ENCODE data around the gene ZMIZ1.

Gene ZMIZ1

GRCh38 chr10:79313911-79314439, 245.2 kb downstream of the ZMIZ1 start:
- H3K4me3 ChIP-seq (ENCODE audit: low read depth, low read length) = no peak overlapping the region

- H3K4me3 ChIP-seq (ENCODE audit: low read depth, low read length) = no peak overlapping the region
These were observed 246.2 kb downstream of the ZMIZ1 start for GRCh38 chr10:79314761-79315601.

DNA sequence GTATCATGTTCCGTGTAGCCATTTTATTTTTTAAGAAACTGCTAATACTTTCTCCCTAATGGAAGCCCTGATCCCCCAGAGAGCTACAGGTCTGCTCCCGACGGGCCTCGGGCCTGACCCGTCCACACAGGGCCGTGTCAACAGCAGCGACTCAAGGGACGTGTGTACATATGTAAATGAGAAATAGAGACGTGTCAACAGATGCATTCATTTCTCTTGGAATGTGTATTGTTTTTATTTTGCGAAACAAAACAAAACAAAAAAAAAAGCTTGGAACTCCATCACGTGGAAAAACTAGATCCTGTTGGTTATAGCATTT, 246.8 kb downstream of the ZMIZ1 start:
- H3K4me3 ChIP-seq (ENCODE audit: low read depth, low read length) = no peak overlapping the region

GRCh38 chr10:79316671-79317431, 248.1 kb downstream of the ZMIZ1 start:
- H3K4me3 ChIP-seq (ENCODE audit: low read depth, low read length) = no peak overlapping the region

GRCh38 chr10:79318369-79318768, 249.6 kb downstream of the ZMIZ1 start:
- H3K4me3 ChIP-seq (ENCODE audit: low read depth, low read length) = no peak overlapping the region

DNA sequence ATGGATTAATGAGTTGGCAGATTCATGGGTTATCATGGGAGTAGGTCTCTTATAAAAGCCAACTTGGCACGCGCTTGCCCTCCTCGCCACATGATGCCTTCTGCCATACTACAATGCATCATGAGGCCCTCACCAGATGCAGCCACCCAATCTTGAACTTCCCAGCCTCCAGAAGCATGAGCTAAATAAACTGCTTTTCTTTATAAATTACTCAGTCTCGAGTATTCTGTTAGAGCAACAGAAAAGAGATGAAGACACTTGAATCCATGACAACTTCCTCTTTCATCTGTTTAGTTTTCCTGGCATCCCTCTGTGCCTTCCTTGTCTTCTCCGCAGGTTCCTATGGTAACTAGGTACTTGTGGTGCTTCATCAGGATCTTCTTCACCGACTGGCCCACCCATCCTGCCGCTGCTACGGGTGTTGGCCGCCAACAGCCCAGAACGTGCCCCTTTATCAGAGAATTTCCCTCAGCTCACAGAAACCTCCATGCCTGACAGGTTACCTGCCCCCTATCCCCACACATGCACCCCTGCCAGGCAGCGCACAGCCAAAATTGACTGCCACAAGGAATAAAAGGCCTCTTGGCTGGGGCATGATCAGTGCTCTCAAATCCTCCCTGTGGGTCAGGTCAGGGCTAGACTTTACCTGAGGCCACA, 250.5 kb downstream of the ZMIZ1 start:
- H3K4me3 ChIP-seq (ENCODE audit: low read depth, low read length) = no peak overlapping the region

GRCh38 chr10:79320316-79320715, 251.6 kb downstream of the ZMIZ1 start:
- H3K4me3 ChIP-seq (ENCODE audit: low read depth, low read length) = no peak overlapping the region

- H3K4me3 ChIP-seq (ENCODE audit: low read depth, low read length) = no peak overlapping the region
These were observed 252.2 kb downstream of the ZMIZ1 start for GRCh38 chr10:79320820-79321493.

- no peak overlapping the region for H3K4me3 ChIP-seq (ENCODE audit: low read depth, low read length)
These were observed 252.7 kb downstream of the ZMIZ1 start for GRCh38 chr10:79321494-79321882.

GRCh38 chr10:79321951-79322350, 253.2 kb downstream of the ZMIZ1 start:
- no peak overlapping the region for H3K4me3 ChIP-seq (ENCODE audit: low read depth, low read length)

DNA sequence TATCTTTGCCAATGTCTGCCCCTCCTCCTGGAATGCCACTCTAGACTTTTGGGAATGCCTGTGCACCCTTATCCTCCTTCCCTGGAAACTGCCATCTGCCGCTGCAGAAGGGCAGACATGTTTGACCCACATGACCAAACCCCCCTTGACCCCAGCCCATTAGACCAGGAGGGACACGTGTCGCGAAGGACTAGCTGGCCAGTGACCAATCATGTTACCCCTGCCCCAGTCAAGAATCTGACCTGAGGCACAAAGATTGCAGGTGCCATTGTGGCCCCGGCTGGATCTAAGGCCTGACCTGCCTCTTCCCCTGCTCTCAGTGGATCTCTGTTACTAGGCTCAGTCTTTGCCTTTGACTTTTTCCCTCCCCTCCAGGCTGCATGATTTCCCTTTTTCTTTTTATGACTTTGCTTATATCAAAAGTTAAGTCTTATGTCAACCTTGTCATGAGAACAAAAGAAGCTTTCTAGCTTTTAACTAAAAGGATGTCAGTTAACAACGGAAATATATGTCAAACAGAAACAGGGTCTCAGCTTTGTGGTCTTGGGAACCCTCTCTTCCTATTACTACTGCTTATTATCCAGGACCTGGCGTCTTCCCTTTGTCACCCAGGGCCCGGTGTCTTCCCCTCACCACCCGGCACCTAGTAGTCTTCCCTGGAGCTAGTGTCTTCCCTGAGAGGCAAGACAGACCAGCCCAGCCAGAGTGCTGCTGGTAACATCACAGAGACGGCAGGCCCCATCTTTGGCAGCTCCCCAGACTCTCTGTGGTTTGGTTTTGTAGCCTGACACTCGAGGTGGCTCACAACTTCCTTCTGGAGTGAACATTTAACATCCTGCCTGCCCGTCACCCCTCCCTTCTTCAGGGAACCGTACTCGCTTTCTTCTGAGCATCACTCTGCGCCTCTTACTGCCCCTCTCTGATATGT, 254.1 kb downstream of the ZMIZ1 start:
- H3K4me3 ChIP-seq (ENCODE audit: low read depth, low read length) = no peak overlapping the region

GRCh38 chr10:79323602-79324001, 254.8 kb downstream of the ZMIZ1 start:
- no peak overlapping the region for H3K4me3 ChIP-seq (ENCODE audit: low read depth, low read length)

DNA sequence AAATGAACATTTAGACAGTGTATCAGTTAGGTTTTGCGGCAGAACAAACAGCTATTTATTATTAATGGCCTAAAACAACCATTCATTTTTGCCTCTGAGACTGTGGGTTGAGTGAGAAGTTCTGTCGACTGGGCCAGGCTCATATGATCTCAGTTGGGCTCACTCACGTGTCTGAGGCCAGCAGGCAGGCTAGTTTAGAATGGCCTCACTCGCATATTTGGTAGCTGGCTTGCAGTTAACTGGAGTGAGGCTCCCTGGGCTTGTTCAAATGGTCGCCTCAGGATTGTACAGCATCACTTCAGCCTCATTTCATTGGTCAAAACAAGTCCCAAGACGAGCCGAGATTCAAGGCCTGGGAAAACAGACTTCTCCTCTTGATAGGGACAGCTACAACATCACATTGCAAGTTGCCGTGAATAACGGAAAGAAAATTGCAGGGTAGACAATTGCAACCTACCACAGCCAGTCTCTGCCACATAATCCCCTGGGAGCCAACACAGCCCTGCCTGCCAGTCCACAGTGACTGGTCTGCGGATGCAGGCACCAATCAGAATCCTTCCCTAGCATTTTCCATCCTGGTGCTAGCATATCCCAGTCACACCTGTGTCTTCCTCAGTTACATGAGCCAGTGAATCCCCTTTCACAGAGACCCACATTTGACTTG, 255.4 kb downstream of the ZMIZ1 start:
- no peak overlapping the region for H3K4me3 ChIP-seq (ENCODE audit: low read depth, low read length)

- H3K4me3 ChIP-seq (ENCODE audit: low read depth, low read length) = no peak overlapping the region
These were observed 257.8 kb downstream of the ZMIZ1 start for GRCh38 chr10:79326361-79327089.

GRCh38 chr10:79327090-79327457, 258.3 kb downstream of the ZMIZ1 start:
- no peak overlapping the region for H3K4me3 ChIP-seq (ENCODE audit: low read depth, low read length)

- H3K4me3 ChIP-seq (ENCODE audit: low read depth, low read length) = no peak overlapping the region
These were observed 259.5 kb downstream of the ZMIZ1 start for GRCh38 chr10:79328147-79328701.

- H3K4me3 ChIP-seq (ENCODE audit: low read depth, low read length) = no peak overlapping the region
These were observed 260.2 kb downstream of the ZMIZ1 start for GRCh38 chr10:79328737-79329504.

DNA sequence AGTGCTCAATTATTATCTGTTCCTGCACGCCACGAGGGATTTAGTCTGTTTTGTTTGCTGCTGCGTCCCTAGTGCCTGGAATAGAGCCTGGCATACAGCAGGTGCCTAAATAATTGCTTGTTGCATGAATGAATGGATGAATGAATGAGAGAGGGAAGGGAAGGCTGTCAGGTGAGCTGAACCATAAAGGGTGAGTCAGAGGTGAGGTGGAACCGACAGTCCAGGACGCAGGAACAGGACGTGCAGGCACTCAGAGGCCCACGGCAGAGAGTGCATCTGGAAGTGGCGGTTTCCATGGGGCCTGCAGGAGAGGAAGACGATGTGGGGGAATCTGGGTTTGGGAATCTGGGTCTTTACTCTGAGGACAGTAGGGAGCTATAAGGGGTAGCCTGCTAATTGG, 260.8 kb downstream of the ZMIZ1 start:
- H3K4me3 ChIP-seq (ENCODE audit: low read depth, low read length) = no peak overlapping the region
